Measurements from ENCODE around the gene PBX4. TPM values are rescaled to one million over a fixed set of nuclear protein-coding genes. Genes with fewer than 3 reads are reported as not detected.

The PBX4 gene
- total RNA-seq, 4 donors from 2014 or later = 22.5 to 62.4 (median 38.4) TPM

GRCh38 chr19:19543640-19544039 lies 74.8 kb downstream of the PBX4 start:
- H3K27me3 ChIP-seq = no peaks in the 10 kb centered on the region
- no peak for DNase-seq
- no peak overlapping the region for H3K4me3 ChIP-seq (replicated peaks in 1 of 3)
- peaks cover 15 to 18% of the 10 kb centered on the region in 2 donors for H3K4me1 ChIP-seq
- intact Hi-C loops (cut with DNase I) = no loop called here
- H3K9me3 ChIP-seq = no peaks in the 10 kb centered on the region
- no peak overlapping the region for H3K27ac ChIP-seq
- 89 to 99% methylated on average over 11 to 18 of the region's 19 CpGs for WGBS, 2 donors
- TF ChIP-seq POLR2A (IDR thresholded peaks at IDR 0.05) = no peak
- TF ChIP-seq CTCF (IDR thresholded peaks at IDR 0.05) = no peak
- no peaks in the 10 kb centered on the region for H3K36me3 ChIP-seq

GRCh38 chr19:19543101-19543500 lies 75.4 kb downstream of the PBX4 start:
- intact Hi-C loops (cut with DNase I) = no loop called here
- no peak for DNase-seq
- TF ChIP-seq POLR2A (IDR thresholded peaks at IDR 0.05) (no peak), CTCF (IDR thresholded peaks at IDR 0.05) (no peak)
- Histone ChIP-seq H3K27me3 (no peaks in the 10 kb centered on the region), H3K4me3 (replicated peaks in 1 of 3) (no peak overlapping the region), H3K36me3 (no peaks in the 10 kb centered on the region), H3K27ac (no peak overlapping the region), H3K9me3 (no peaks in the 10 kb centered on the region), H3K4me1 (peaks cover 20 to 23% of the 10 kb centered on the region in 2 donors)
- WGBS, 2 donors = 89 to 93% methylated on average over 3 to 12 of the region's 13 CpGs

GRCh38 chr19:19542507-19542906 lies 76.0 kb downstream of the PBX4 start:
- peaks cover 25 to 26% of the 10 kb centered on the region in 2 donors for H3K4me1 ChIP-seq
- no peaks in the 10 kb centered on the region for H3K27me3 ChIP-seq
- H3K36me3 ChIP-seq = no peaks in the 10 kb centered on the region
- no peak overlapping the region for H3K4me3 ChIP-seq (replicated peaks in 1 of 3)
- TF ChIP-seq POLR2A (IDR thresholded peaks at IDR 0.05) (no peak), CTCF (IDR thresholded peaks at IDR 0.05) (no peak)
- 80 to 89% methylated on average over 12 of the region's 12 CpGs for WGBS, 2 donors
- intact Hi-C loops (cut with DNase I) = no loop called here
- no peaks in the 10 kb centered on the region for H3K9me3 ChIP-seq
- DNase-seq = no peak
- H3K27ac ChIP-seq = no peak overlapping the region

GRCh38 chr19:19541616-19542015 lies 76.9 kb downstream of the PBX4 start:
- TF ChIP-seq POLR2A (IDR thresholded peaks at IDR 0.05) (no peak), CTCF (IDR thresholded peaks at IDR 0.05) (no peak)
- intact Hi-C loops (cut with DNase I) = no loop called here
- H3K36me3 ChIP-seq = no peaks in the 10 kb centered on the region
- 90 to 91% methylated on average over 8 to 13 of the region's 16 CpGs for WGBS, 2 donors
- DNase-seq = no peak
- peaks cover 25 to 26% of the 10 kb centered on the region in 2 donors for H3K4me1 ChIP-seq
- no peak overlapping the region for H3K4me3 ChIP-seq (replicated peaks in 1 of 3)
- no peaks in the 10 kb centered on the region for H3K9me3 ChIP-seq
- no peak overlapping the region for H3K27ac ChIP-seq
- no peaks in the 10 kb centered on the region for H3K27me3 ChIP-seq

GRCh38 chr19:19540715-19541515 lies 77.6 kb downstream of the PBX4 start:
- no peak overlapping the region for H3K27ac ChIP-seq
- H3K4me1 ChIP-seq = peaks cover 25 to 26% of the 10 kb centered on the region in 2 donors
- WGBS, 2 donors = 6 to 10% methylated on average over 21 to 31 of the region's 45 CpGs
- peak; percentile 41 to 47 for DNase-seq
- no peaks in the 10 kb centered on the region for H3K27me3 ChIP-seq
- peak overlapping the region in 1 of 3 donors; percentile 19 for H3K4me3 ChIP-seq (replicated peaks in 1 of 3)
- no peak for TF ChIP-seq POLR2A (IDR thresholded peaks at IDR 0.05)
- TF ChIP-seq CTCF (IDR thresholded peaks at IDR 0.05) = no peak
- no peaks in the 10 kb centered on the region for H3K36me3 ChIP-seq
- intact Hi-C loops (cut with DNase I) = no loop called here
- H3K9me3 ChIP-seq = no peaks in the 10 kb centered on the region
